SK-N-SH (cell line): ENCODE data around the gene LEKR1. TPM values are rescaled to one million over a fixed set of nuclear protein-coding genes. Genes with fewer than 3 reads are reported as not detected.

Experiments
- CTCF ChIA-PET: fragments of 300-600, 350-600 bp; formaldehyde crosslinking; extraction: SDS; loops from one replicate; lab custom pipeline; 2021; lab: Yijun Ruan, JAX
- POLR2A ChIA-PET: fragments of 350-600 bp; sonication (Branson Sonifier 250); formaldehyde crosslinking; extraction: SDS; loops from one replicate; lab custom pipeline; 2020; ENCODE audit warnings: antibody characterized with exemption, inconsistent platforms; lab: Yijun Ruan, JAX
- DNase-seq: peaks from one replicate; pipeline ENCODE4 v3.0.0; 2012
- H2AFZ ChIP-seq: fragments of 200-600 bp; sonication (generic); 2 replicates; pipeline ENCODE4 v1.8.1; 2016; ENCODE audit warnings: antibody characterized with exemption, mild to moderate bottlenecking, low read depth
- H3F3A ChIP-seq: fragments of 200-600 bp; sonication (generic); replicated peaks from 2 replicates; pipeline ENCODE3; 2016; ENCODE audit warnings: antibody characterized with exemption, mild to moderate bottlenecking; ENCODE audit not compliant: insufficient read depth
- H3K27ac ChIP-seq, 2 experiments: fragments of 200-500 bp in 1 of 2; fragments of 200-600 bp in 1 of 2; sonication (Bioruptor generic) in 1 of 2; sonication (generic), shearing (Covaris generic) in 1 of 2; 2 replicates each; pipeline versions ENCODE4 v1.5.1 to v1.6.1; 2014 to 2016; ENCODE audit warnings: low read depth in 2 of 2, inconsistent platforms in 1 of 2, low read length in 1 of 2, mild to moderate bottlenecking in 1 of 2, mixed read lengths in 1 of 2
- H3K27me3 ChIP-seq: fragments of 200-600 bp; sonication (generic), shearing (Covaris generic); 2 replicates; pipeline ENCODE4 v1.6.1; 2016; ENCODE audit warnings: mixed run types; ENCODE audit not compliant: insufficient read depth
- H3K36me3 ChIP-seq, 2 experiments: fragments of 200-500 bp in 1 of 2; fragments of 200-600 bp in 1 of 2; sonication (Bioruptor generic) in 1 of 2; sonication (generic) in 1 of 2; replicated peaks in 1 of 2; 2 replicates each; pipeline versions ENCODE3 to v1.5.1; 2014 to 2016; ENCODE audit warnings: low read length in 1 of 2, mild to moderate bottlenecking in 1 of 2; ENCODE audit not compliant: insufficient read depth in 2 of 2, control insufficient read depth in 1 of 2
- H3K4me1 ChIP-seq, 2 experiments: fragments of 200-500 bp in 1 of 2; fragments of 200-600 bp in 1 of 2; sonication (Bioruptor generic) in 1 of 2; sonication (generic), shearing (Covaris generic) in 1 of 2; 2 replicates each; pipeline versions ENCODE4 v1.5.1 to v1.6.1; 2014 to 2016; ENCODE audit warnings: low read depth in 1 of 2, low read length in 1 of 2, mixed run types in 1 of 2; ENCODE audit not compliant: insufficient read depth in 2 of 2, control insufficient read depth in 1 of 2
- H3K4me2 ChIP-seq: fragments of 200-600 bp; sonication (generic), shearing (Covaris generic); 2 replicates; pipeline ENCODE4 v1.6.1; 2017; ENCODE audit warnings: mixed run types
- H3K4me3 ChIP-seq, 2 experiments: fragments of 200-500 bp in 1 of 2; fragments of 200-600 bp in 1 of 2; sonication (Bioruptor generic) in 1 of 2; sonication (generic), shearing (Covaris generic) in 1 of 2; 2 replicates each; pipeline versions ENCODE4 v1.5.1 to v1.8.1; 2014 to 2016; ENCODE audit warnings: low read depth in 2 of 2, inconsistent platforms in 1 of 2, low read length in 1 of 2, mild to moderate bottlenecking in 1 of 2, mixed read lengths in 1 of 2, moderate library complexity in 1 of 2
- H3K79me2 ChIP-seq: fragments of 200-600 bp; sonication (generic); 2 replicates; pipeline ENCODE4 v1.8.1; 2017; ENCODE audit warnings: mild to moderate bottlenecking; ENCODE audit not compliant: insufficient read depth
- H3K9ac ChIP-seq: fragments of 200-600 bp; sonication (generic); 2 replicates; pipeline ENCODE4 v1.6.1; 2017; ENCODE audit warnings: mixed run types
- H3K9me2 ChIP-seq: fragments of 200-600 bp; sonication (generic); 2 replicates; pipeline ENCODE4 v1.6.1; 2017; ENCODE audit warnings: mixed run types
- H3K9me3 ChIP-seq: fragments of 200-600 bp; sonication (generic); 2 replicates; pipeline ENCODE4 v1.6.1; 2017; ENCODE audit warnings: mixed run types, mild to moderate bottlenecking, moderate library complexity
- H4K20me1 ChIP-seq: fragments of 200-600 bp; sonication (generic); 2 replicates; pipeline ENCODE4 v1.6.1; 2017; ENCODE audit warnings: mild to moderate bottlenecking, mixed run types; ENCODE audit not compliant: insufficient read depth
- CHD2 ChIP-seq: fragments of 150-350 bp; IDR thresholded peaks from 2 replicates; pipeline ENCODE4 v1.6.1; 2018; ENCODE audit warnings: low read length; ENCODE audit not compliant: partially characterized antibody
- CTCF ChIP-seq: fragments of 200-600 bp; sonication (generic); IDR thresholded peaks from 2 replicates; pipeline ENCODE4 v1.6.1; 2017; ENCODE audit warnings: antibody characterized with exemption, mild to moderate bottlenecking, moderate library complexity
- ELF1 ChIP-seq: IDR thresholded peaks from 2 replicates; pipeline ENCODE4 v1.4.0; 2012
- FOSL2 ChIP-seq: IDR thresholded peaks from 2 replicates; pipeline ENCODE4 v1.4.0; 2012; ENCODE audit warnings: low read depth, mild to moderate bottlenecking, moderate library complexity, borderline replicate concordance
- FOXJ3 ChIP-seq: sonication (generic); formaldehyde crosslinking; IDR thresholded peaks from 2 replicates; pipeline ENCODE4 v1.5.1; 2020; ENCODE audit warnings: mild to moderate bottlenecking, missing genetic modification reagents
- FOXM1 ChIP-seq: IDR thresholded peaks from 2 replicates; pipeline ENCODE4 v1.4.0; 2012; ENCODE audit warnings: low read depth, mild to moderate bottlenecking
- GABPA ChIP-seq: IDR thresholded peaks from 2 replicates; pipeline ENCODE4 v1.4.0; 2012; ENCODE audit warnings: low read depth, mild to moderate bottlenecking
- JUND ChIP-seq: IDR thresholded peaks from 2 replicates; pipeline ENCODE4 v1.4.0; 2012
- MAX ChIP-seq: IDR thresholded peaks from 2 replicates; pipeline ENCODE4 v1.4.0; 2012; ENCODE audit warnings: low read depth
- NRF1 ChIP-seq: IDR thresholded peaks from 2 replicates; pipeline ENCODE4 v1.6.1; 2012; ENCODE audit warnings: low read depth, mild to moderate bottlenecking, low read length
- PBX3 ChIP-seq: IDR thresholded peaks from 2 replicates; pipeline ENCODE4; 2012
- POLR2AphosphoS5 ChIP-seq: IDR thresholded peaks from 2 replicates; pipeline ENCODE4 v1.6.1; 2012; ENCODE audit warnings: low read depth, low read length
- RXRA ChIP-seq: IDR thresholded peaks from 2 replicates; pipeline ENCODE4 v1.4.0; 2012; ENCODE audit warnings: low read depth, mild to moderate bottlenecking, borderline replicate concordance
- SIN3A ChIP-seq: IDR thresholded peaks from 2 replicates; pipeline ENCODE4 v1.6.1; 2012; ENCODE audit warnings: low read depth, mild to moderate bottlenecking, low read length, moderate library complexity, borderline replicate concordance
- SMC3 ChIP-seq: IDR thresholded peaks from 2 replicates; pipeline ENCODE4 v1.6.1; 2012; ENCODE audit warnings: low read depth, low read length, improper control_type of control experiment
- TAF1 ChIP-seq: IDR thresholded peaks from 2 replicates; pipeline ENCODE4 v1.6.1; 2012; ENCODE audit warnings: low read depth, mild to moderate bottlenecking, low read length, moderate library complexity, borderline replicate concordance
- USF1 ChIP-seq: IDR thresholded peaks from 2 replicates; pipeline ENCODE4 v1.4.0; 2012; ENCODE audit warnings: low read depth, borderline replicate concordance
- USF2 ChIP-seq: fragments of 150-350 bp; IDR thresholded peaks from 2 replicates; pipeline ENCODE4 v1.6.1; 2017; ENCODE audit warnings: antibody characterized with exemption, low read length, low read depth, borderline replicate concordance
- WGBS: methylation state at CpG from one replicate; pipeline ENCODE4 v1.1.6; 2017; ENCODE audit warnings: low lambda C conversion rate; 5-methylcytosine and 5-hydroxymethylcytosine counted together
- polyA plus RNA-seq, 3 experiments: library from polyadenylated mRNA; depleted of rRNA; stranded (reverse); fragments of >200 nt; gene quantifications; 2 replicates each; pipeline ENCODE4 v1.2.3, GENCODE V29; 2012

Gene LEKR1
- polyA plus RNA-seq, 1 of the 3 experiments (the other 2 are of a cell fraction) = 0.30 TPM

- Histone ChIP-seq H3K4me2 (no peak overlapping the region), H3K9me2 (no peaks in the 10 kb centered on the region)
- POLR2A ChIA-PET = no interaction called here
These were observed 8.3 kb downstream of the LEKR1 start for GRCh38 chr3:156834435-156834834.

GRCh38 chr3:156834962-156835535, 8.9 kb downstream of the LEKR1 start:
- H3K9ac ChIP-seq = no peak overlapping the region
- H3K36me3 ChIP-seq = no peaks in the 10 kb centered on the region
- H3K27ac ChIP-seq = no peak overlapping the region
- TF ChIP-seq MAX (no peak), JUND (no peak), ELF1 (no peak), FOSL2 (no peak), PBX3 (no peak), FOXJ3 (CRISPR knock-in tag) (no peak), USF1 (no peak), USF2 (no peak)
- H3K27me3 ChIP-seq = no peaks in the 10 kb centered on the region
- H4K20me1 ChIP-seq = no peaks in the 10 kb centered on the region
- CTCF ChIA-PET = no interaction called here
- H3K4me3 ChIP-seq = no peak overlapping the region
- H3F3A ChIP-seq = peaks cover 4% of the 10 kb centered on the region
- POLR2A ChIA-PET = no interaction called here
- H2AFZ ChIP-seq = no peak overlapping the region
- peaks cover 0 to 14% of the 10 kb centered on the region in 2 experiments; a peak in 1 of 4 replicates for H3K4me1 ChIP-seq
- no peaks in the 10 kb centered on the region for H3K79me2 ChIP-seq
- no peaks in the 10 kb centered on the region for H3K9me2 ChIP-seq
- H3K9me3 ChIP-seq = no peaks in the 10 kb centered on the region
- H3K4me2 ChIP-seq = no peak overlapping the region
- DNase-seq = no peak
- 100% methylated on average over 5 of the region's 5 CpGs for WGBS

More at GRCh38 chr3:156834435-156834834, 8.3 kb downstream of the LEKR1 start:
- Histone ChIP-seq H3K27ac (no peak overlapping the region), H2AFZ (no peak overlapping the region), H3K36me3 (no peaks in the 10 kb centered on the region), H4K20me1 (no peaks in the 10 kb centered on the region), H3K4me3 (no peak overlapping the region), H3F3A (peaks cover 4% of the 10 kb centered on the region), H3K4me1 (peaks cover 0 to 14% of the 10 kb centered on the region in 2 experiments; a peak in 1 of 4 replicates), H3K9ac (no peak overlapping the region), H3K9me3 (no peaks in the 10 kb centered on the region), H3K79me2 (no peaks in the 10 kb centered on the region)
- no peak for DNase-seq
- CTCF ChIA-PET = no interaction called here
- whole genome bisulfite sequencing = 94% methylated on average over 2 of the region's 2 CpGs
- TF ChIP-seq USF1 = no peak
- no peak for TF ChIP-seq SIN3A
- TF ChIP-seq POLR2AphosphoS5 = no peak
- TF ChIP-seq JUND = no peak
- TF ChIP-seq CHD2 = no peak
- TF ChIP-seq FOXM1 = no peak
- TF ChIP-seq RXRA = no peak
- TF ChIP-seq TAF1 = no peak
- TF ChIP-seq NRF1 = no peak
- no peak for TF ChIP-seq CTCF
- no peak for TF ChIP-seq SMC3
- TF ChIP-seq GABPA = no peak
- TF ChIP-seq, all 33 proteins: peak for 0
- H3K27me3 ChIP-seq = no peaks in the 10 kb centered on the region
